Activated CD4-positive, alpha-beta T cell treated with anti-CD3 and anti-CD28 coated beads, Interleukin-2, Interleukin-4, amounts not matched to agents 100 ng/mL and 50 ng/mL, durations not matched to agents 16 hours and 8 hours (primary cell): ENCODE measurements around the gene RUNX3.

Experiments
- DNase-seq: peaks from one replicate; pipeline ENCODE4 v3.0.0-alpha.2; 2020; ENCODE audit warnings: low spot score

The RUNX3 gene

DNA sequence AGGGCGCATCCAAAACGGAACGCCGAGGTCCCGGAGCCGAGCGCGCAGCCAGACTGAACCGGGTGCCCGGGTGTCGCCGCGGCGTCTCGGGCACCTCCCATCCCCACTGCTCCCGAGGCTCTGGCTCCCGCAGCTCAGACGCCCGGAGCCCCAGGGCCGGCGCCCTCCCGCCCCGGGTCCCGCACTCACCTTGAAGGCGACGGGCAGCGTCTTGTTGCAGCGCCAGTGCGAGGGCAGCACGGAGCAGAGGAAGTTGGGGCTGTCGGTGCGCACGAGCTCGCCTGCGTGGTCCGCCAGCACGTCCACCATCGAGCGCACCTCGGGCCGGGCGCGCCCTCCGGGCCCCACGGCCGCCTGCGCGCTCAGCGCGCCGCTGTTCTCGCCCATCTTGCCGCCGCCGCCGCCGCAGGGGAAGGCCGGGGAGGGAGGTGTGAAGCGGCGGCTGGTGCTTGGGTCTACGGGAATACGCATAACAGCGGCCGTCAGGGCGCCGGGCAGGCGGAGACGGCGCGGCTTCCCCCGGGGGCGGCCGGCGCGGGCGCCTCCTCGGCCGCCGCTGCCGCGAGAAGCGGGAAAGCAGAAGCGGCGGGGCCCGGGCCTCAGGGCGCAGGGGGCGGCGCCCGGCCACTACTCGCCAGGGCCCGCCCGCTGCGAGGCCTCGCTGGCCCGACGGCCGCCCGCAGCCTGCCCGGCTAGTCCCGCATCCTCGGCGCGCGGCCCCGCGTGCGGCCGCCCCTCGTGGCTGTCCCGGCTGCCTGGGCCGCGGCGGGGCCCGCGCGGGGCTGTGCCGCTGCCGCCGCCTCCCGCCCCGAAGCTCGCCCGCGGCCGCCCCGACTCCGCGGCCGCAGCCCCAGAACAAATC lies 447 bp downstream of the RUNX3 start:
- peak; percentile 49 for DNase-seq

DNA sequence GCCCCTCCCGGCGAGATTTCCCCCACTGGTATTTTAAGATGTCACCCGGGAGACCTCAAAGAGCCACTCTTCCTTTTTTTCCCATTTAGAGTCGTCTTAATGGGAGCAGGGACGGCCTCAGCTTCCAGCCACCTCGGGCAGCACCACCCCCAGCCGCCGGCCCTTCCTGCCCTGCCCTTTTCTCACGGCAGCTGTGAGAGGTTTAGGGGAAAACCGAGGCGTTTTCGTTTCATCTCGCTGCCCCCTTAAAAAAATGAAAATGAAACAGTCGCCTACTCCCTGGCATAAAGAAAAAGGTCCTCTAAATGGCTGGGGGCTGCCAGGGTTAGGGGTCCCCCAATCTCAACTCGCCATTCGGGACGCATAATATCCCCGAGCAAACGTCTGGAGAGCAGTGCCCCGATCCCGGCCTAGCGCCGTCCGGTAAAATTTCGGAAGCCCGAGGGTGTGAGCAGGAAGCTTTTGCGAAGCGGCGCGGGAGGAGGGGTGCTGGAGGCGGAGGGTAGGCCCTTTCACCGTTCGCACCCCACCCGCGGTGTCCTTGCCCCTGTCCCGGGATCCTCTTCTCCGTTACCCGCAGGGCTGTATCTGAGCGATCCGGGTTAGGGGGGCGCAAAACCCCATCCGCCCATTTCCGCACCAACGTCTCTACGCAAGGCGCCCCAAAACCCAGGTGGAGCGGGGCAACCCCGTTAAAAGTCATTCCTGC lies 1.2 kb downstream of the RUNX3 start:
- peak; percentile 43 for DNase-seq

DNA sequence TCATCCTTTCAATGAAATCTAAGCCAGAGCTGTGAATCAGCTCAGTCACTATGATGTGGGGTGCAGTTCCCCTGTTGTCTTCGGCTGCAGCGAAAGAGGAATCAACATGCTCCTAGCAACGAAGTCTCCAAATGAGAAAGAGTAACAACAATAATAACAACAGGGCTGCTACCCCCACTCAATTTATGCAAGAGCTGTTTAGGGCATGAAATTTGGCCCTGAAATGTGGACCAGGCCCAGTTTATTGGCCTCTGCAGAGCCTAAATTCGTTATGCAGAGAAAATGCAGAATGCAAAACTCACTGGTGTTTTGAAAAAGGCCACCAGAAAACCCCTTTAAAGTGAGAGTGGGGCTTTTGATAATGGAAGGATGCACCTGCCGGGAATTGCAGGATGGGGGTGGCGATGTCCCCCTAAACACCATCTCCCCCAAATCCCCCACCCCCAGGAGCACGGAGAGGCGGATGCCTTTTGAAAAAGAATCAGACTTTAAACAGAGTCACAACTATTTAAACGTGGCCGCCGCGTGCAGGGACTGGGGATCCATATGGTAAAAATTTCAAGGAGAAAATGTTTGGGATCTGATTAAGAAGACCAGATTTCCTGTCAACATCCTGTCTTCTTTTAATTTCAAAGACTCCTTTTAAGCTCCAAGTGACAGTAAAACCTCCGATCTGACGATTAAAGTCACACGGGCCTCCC lies 1.9 kb downstream of the RUNX3 start:
- peak; percentile 39 for DNase-seq

DNA sequence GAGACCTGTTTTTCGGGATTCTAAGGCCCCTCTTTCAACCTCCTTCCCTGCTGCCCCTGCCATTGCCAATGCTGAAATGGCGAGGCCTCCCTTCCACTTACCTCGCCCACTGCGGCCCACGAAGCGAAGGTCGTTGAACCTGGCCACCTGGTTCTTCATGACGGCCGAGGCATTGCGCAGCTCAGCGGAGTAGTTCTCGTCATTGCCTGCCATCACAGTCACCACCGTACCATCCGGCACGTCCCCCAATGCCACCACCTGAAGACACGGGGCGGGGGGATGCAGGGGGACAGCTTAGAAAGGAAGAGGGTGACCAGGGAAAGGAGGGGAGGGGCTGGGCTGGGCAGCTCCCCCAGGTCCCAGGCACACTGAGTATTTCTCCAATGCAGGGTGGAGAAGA lies 2.6 kb downstream of the RUNX3 start:
- DNase-seq = no peak

DNA sequence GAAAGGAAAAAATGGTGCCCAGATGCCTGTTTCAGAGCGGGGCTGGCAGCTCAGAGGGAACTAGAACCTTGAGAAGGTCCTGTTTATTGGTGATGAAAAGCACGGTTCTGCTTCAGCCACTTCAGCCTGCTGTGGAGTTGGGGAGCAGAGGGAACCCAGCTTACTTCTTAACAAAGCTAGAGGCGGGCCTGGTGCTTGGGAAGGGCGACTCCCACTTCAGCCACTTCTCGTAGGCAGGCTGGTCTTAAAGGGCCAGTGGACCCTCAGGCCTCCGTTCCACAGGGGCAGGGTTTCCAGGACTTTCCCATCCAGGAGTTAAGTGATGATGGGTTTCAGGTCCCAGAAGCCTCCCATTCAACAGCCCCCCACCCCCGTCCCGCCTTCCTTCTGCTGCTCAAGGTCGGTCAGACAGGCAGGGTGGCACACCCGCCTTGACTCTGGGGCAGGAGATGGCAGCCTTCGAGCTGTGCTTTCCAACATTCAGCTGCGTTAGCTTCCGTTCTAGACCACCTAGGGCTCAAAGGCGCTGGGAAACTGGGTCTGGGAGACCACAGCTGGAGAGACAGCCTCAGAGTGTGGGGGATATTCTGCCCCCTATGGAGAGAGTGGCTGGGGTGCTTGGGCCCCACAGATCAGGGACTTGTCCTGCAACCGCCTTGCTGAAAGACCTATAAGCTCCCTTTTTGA lies 3.4 kb downstream of the RUNX3 start:
- DNase-seq = no peak

DNA sequence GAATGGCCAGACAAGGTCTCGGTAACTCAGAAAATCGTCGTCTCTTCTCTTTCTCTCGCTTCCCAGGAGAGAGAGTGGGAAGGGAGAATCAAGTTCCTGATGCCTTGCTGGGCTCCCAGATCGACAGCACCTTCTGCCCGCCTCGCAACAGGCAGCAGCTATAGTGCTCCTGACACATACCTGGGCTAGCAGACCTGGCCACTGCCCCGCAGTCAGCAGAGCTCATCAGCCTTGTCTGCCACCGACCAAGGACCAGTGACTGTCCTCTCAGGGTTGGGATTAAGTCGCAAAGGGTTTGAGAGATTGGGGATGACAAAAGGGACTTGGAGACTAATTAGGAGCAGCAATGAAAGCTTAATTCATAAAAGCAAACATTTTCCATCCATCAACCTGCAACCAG lies 4.1 kb downstream of the RUNX3 start:
- no peak for DNase-seq

DNA sequence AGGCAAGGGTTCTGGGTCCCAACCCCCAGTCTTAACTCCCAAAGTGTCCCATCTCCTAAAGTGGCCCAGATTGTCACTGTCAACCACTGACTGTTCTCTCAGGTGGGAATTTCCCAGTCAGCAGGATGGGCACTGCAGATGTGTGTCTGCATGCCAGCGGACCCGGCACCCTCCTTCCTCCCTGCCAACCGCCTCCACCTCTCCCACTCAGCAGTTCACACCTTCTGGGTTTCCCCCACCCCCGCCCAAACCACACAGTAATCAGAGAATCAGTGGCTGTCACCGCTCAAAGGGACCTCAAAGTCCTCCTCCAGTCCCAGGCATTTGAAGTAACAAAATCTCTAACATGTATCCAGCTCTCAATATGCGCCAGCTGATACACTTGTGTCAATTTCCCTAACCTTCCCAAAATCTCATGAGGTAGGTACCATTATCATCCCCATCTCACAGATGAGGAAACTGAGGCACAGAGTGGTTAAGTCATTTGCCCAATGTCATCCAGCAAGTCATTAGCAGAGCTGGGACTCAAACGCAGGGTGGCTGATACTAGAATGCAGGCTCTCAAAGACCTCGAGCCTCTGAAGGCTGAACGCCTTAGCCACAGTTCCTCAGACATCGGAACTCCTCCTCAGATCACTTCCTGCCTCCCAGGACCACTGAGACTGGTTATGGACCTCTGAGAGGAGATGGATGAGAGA lies 4.8 kb downstream of the RUNX3 start:
- DNase-seq = peak; percentile 89

DNA sequence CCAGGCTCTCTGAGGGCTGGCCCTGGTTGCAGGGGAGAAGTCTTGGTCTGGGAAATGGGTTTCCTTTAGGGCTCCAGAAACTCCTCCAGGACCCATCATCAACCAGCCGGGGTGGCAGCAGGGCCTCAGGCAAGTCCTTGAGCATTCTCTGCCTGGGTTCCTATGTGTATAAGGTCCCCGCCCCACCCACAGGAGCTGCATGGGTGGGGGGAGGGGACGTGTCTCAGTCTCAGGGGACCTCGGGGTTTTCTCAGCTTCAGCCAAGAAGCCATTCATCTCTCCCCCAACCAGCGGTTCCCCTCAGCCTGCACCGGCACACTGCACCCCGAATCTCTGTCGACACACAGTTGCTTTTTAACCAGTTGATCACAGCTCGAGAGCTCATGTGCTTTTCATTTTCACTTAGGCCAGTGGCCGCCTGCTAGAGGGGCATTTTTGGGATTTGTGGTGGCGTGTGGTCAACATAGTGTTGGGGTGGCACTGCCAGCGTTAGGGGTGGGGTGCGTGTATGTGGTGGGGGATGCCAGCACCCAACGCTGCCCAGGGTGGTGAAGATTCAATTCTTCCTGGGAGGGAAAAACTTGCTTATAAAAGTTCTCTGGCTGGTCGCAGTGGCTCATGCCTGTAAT lies 6.5 kb downstream of the RUNX3 start:
- DNase-seq = peak; percentile 48

DNA sequence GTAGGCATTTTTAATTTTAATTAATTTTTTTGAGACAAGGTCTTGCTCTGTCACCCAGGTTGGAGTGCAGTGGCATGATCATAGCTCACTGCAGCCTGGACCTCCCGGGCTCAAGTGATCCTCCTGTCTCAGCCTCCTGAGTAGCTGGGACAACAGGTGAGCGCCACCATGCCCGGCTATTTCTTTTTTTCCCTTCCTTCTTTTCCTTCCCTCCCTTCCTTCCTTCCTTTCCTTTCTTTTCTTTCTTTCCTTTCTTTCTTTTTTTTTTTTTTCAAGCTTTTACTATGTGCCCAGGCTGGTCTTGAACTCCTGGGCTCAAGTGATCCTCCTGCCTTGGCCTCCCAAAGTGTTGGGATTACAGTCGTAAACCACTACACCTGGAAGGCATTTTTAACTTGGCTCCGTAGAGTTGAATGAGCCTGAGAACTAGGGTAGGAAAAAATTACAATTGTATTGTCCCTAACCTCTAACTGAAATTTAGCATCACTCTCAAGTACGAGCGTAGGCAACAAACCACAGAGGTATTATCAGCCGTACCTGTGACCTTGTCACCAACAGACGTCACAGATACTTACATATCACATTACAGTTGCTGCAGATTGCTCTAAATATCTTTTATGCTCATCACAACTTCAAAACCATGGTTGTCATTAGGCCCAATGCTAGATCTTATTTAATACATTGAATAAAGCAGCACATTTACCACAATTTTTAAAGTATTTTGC lies 8.0 kb downstream of the RUNX3 start:
- no peak for DNase-seq

DNA sequence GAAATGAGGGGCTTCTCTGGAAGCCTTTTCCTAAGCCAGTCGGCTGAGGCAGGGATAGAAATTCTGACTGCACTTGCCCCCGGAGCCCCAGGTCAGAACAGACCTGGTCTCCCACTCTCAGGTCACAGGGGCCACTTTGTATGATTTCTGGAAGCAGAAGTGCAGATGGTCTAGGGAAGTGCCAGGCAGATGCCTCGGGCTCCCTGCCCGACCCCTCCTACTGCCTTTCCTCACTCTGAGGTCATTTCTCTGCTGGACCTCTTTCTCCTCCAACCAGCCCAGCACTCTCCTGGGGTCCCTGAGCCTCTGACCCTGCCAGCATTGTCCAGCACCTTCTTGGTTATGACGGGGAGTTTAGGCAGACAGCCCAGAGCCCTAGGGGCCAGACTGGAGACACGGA lies 8.7 kb downstream of the RUNX3 start:
- no peak for DNase-seq

DNA sequence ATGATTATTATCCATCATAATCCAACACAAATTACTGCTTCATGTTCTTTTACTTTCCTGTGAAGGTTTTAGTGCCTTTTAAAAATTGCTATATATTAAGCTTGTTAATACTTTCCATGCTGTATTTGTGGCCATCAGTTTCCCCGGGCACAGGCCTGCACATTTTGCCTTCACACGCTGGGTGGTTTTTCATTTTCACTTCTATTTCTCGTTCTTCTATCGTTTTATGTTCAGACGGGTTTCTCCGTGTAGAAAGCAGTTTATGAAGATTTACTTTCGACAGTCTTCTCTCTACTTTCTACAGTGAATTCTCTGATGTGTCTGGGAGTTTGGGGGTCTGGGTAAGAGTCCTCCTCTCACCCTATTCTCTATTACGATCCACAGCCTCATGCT lies 9.5 kb downstream of the RUNX3 start:
- DNase-seq = no peak

DNA sequence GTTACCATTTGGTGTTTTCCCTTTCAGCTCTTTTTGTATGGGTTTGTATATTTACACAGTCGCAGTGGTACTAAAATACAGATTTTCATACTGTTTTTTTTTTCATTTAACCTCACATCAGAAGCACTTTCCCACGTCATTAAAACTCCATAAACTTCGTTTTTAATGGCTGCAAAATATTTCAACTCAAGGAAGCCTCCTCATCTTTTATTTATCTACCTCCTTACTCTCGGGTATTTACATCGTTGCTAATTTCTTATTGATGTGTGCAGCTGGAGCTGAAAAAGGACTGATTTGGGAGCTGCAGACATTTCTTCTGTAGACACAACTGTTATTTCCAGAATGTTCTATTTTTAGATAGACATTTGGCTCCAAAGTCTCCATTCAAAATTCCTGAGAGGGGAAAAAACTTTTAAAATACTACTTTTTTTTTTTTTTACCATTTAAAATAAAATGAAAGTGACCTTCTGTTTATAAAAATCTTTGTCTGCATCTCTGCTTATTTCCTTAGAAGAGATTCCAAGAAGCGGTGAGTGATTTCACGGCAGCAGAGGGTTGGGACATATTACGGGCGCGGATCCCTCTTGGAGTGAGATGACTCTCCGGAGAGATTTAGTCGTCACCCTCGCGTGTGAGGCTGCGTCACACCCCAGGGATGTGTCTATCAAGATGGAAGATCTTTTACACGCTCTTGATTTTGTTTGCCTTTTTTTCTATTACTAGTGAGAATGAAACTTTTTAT lies 10.1 kb downstream of the RUNX3 start:
- peak; percentile 86 for DNase-seq

DNA sequence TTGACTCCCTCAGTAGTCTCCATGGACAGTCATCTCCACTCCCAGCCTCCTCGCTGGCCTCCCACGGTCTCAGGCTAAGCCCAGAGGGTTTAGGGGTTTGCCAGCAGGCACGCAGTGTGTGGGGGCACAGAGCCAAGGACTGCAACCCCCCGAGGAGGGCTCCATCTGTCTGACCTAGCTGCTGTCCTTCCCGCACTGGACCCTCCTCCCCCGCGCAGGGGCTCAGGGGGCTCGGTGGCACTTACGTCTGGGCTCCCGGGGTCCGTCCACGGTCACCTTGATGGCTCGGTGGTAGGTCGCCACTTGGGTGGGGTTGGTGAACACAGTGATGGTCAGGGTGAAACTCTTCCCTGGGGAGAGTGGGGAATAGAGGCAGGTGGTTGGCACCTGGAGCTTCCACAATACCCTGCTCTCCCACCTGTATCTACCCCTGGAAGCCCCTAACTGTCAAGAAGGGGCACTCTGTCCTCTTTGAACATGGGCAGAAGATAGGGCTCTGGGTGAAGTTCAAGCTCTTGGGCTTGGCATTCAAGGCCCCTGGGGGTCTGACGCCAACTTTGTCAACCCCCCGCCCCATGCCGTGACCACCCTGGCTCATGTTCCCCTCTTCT lies 11.0 kb downstream of the RUNX3 start:
- no peak for DNase-seq

DNA sequence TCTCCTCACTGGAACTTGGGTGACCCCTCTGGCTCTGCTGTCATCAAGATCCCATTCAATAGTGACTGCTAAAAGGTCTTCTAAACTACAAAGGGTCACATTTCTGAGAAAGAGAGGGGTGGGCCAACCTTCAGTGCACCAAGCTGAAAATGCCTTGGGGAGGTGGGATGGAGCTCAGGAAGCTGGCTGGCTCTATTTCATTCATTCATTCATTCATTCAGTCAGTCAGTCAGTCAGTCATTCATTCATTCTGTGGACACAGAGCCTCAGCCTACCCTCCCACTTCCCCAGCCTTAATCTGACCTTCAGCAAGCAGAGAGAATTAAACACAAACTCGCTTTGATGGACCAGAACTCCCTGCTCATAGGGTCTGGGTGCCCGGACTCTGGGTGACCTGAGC lies 11.7 kb downstream of the RUNX3 start:
- no peak for DNase-seq

DNA sequence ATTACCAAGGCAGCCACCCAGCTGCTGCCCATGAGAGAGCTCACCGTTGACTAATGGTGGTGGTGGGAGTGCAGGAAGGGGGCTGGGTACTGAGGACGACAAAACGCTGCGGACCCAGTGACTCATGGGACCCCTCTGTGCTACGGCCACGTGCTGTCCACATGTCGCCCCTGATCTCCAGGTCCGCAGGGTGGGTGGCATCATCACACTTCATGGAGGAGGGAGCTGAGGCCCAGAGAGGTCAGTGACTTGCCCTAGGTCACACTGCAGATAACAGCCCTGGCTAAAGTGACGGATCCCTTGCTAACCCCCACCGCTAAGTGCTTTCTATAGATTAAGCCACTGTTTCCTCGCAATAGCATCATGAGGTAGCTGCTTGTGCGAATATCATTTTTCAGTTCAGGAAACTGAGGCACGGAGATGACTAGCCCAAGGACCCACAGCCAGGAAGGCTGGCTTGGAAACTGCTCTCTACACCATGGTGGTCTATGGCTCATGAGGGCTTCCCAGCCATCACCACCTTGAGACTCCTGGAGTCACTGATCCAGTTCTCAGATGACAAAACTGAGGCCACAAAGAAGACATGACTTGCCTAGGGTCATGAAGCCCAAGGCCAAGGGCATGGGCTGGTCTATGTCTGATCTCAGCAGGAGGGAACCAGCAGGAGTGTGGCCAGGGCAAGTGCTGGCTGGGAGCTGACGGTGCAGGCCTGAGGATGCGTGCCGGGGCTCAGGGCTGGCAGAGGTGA lies 12.6 kb downstream of the RUNX3 start:
- DNase-seq = no peak

DNA sequence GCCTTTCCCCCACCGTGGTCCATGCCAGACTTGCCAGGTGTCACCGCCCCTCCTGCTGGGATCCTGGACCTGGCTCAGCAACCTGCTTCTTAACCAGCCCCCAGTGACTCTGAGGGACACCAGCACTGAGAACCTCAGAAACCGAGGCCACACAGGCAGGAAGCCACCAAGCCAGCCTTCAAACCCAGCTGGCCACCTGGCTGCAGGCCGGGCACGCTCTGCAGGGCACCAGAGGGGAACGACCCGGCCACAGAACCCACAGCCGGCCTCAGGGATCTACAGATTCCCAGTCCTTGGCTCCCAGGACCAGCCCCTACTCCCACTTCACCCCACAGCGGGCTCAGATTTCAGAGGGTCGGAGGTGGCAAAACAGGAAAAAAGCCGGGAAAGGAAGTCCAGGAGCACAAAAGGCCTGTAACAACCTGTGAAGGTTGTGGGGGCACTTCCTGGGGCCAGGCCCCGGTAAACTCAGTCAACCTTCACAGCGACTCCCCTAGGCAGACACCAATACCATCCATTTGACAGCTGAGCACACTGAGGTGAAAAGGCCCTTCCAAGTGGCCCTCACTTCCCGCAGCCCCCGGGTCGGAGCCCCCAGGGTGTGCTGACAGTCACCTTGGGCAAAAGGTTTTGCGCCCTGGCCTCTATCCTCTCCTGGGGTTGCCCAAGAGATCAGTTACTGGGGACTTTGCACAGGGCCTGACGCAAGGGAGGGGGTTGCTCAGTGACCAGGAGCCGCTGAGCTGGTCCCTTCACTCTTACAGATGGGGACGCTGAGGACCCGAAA lies 14.1 kb downstream of the RUNX3 start:
- DNase-seq = no peak

DNA sequence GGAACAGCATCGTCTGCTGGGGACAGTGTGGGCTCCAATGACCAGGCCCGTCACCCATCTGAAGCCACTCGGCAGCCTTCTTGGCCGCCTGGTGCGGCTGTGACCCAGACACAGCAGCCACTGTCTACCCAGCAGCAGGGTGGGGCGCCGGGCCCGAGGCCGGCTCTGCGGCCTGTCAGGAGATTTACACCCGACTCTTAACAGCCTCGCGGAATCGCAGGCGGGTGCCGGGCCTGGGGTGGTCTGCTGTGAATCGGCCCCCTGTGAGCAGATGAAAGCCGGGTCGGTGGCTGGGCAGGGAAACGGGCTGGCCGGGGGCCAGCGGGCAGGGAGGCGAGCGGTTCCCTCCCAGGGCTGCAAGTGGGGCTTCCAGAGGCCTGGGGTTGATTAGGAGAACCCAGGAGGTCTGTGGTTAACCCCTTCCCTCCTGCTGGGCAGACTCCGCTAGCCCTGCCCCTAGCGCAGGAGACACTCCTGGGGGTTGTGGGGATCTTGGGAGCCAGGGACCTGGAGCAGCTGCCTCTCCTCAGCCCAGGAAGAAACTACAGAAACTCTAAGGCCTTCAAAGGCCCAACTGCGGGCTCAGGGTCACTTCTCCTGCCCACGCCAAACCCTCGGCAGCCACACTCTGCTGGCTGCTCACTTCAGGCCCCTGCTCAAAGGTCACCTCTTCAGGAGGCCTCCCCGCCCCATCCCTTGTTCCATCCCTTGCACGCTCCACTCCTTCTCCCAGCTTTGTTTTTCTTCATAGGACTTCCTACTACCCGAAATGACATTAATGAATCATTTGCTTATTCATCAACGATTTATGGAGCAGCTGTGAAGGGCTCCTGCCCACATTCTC lies 15.6 kb downstream of the RUNX3 start:
- DNase-seq = no peak
